ENCODE results near the gene RPP21. TPM values are rescaled to one million over a fixed set of nuclear protein-coding genes. Genes with fewer than 3 reads are reported as not detected.

The RPP21 gene
- total RNA-seq, 1 experiment from 2014 or later = 64.0 TPM

DNA sequence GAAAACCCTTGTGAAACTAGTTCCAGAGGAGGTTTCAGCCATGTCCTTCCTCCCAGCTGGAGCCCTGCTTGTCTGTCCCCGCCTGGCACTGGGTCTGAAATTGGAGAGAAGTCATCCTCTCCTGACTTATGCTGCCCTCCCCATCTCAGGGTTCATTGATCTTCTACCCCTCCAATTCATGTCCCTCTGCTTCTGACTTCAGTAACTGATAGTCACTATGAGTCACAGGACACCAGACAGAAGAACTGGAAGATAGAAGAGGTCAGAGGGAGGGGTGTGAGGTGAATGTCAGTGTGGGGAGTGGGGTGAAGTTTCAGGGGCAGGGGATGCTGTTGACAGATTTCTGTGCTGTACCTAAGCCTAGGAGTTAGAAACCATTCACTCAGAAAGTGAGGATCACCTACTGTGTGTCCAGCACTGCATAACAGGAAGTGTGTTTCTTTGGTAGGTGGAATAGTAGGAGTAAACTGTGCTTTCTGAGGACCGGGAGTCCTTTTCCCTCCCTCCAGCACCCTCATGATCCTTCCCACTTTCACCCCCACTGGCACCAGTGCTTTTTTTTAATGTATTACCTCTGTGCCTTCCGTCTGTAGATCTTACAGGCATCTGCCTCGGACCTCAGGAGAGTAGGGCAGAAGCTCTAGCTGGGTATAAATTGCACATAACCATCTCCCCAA lies 627 bp upstream of the RPP21 start:
- Histone ChIP-seq H3K79me2 (ENCODE audit: insufficient read depth, low read length) (no peaks in the 10 kb centered on the region), H2BK120ac (ENCODE audit: low read depth, low read length, poor library complexity, severe bottlenecking) (no peak overlapping the region), H3K14ac (ENCODE audit: insufficient read depth, low read length) (no peak overlapping the region), H3K79me1 (ENCODE audit: insufficient read depth, low read depth, low read length, poor library complexity, severe bottlenecking) (no peaks in the 10 kb centered on the region), H3K4me2 (ENCODE audit: insufficient read depth, insufficient read length, low read length) (peak overlapping the region; percentile 61), H3K27ac (ENCODE audit: insufficient read length, low read depth, low read length) (no peak overlapping the region), H4K8ac (replicated peaks; ENCODE audit: insufficient read length, low read depth, low read length) (no peak overlapping the region), H3K23ac (ENCODE audit: insufficient read length, low read depth, low read length) (no peak overlapping the region), H2BK5ac (ENCODE audit: insufficient read length, low read length) (no peak overlapping the region), H4K5ac (ENCODE audit: insufficient read length, low read depth, low read length) (no peak overlapping the region), H2BK12ac (ENCODE audit: insufficient read length, low read depth, low read length) (no peak overlapping the region), H3K56ac (ENCODE audit: insufficient read length, low read depth, low read length) (no peak overlapping the region), H3T11ph (ENCODE audit: low read length) (no peak overlapping the region), H4K20me1 (ENCODE audit: control insufficient read depth, insufficient read depth, insufficient read length) (no peaks in the 10 kb centered on the region), H3K18ac (ENCODE audit: insufficient read length, low read depth, low read length) (no peak overlapping the region), H3K9me3 (ENCODE audit: control insufficient read depth, low read depth, low read length) (no peaks in the 10 kb centered on the region), H2BK15ac (ENCODE audit: low read depth, low read length) (no peak overlapping the region), H4K91ac (ENCODE audit: insufficient read length, low read depth, low read length) (no peak overlapping the region), H3K27me3 (ENCODE audit: insufficient read depth, low read length) (no peaks in the 10 kb centered on the region), H3K4me1 (ENCODE audit: insufficient read depth, low read length) (no peaks in the 10 kb centered on the region), H2BK20ac (ENCODE audit: low read depth, low read length, poor library complexity, severe bottlenecking) (no peak overlapping the region), H3K9ac (ENCODE audit: extremely low read depth, insufficient read length, low read length) (no peak overlapping the region), H3K23me2 (ENCODE audit: insufficient read length, low read depth, low read length, poor library complexity, severe bottlenecking) (no peaks in the 10 kb centered on the region), H2AFZ (ENCODE audit: low read length) (no peak overlapping the region), H2AK5ac (ENCODE audit: insufficient read length, low read length) (no peak overlapping the region), H3K4ac (ENCODE audit: low read depth, low read length) (no peak overlapping the region)
- no peak for DNase-seq
- Mint-ChIP-seq H3K27me3 (ENCODE audit: low read depth) (no peaks in the 10 kb centered on the region), H3K9me3 (no peaks in the 10 kb centered on the region), H3K36me3 (ENCODE audit: insufficient read depth in 1 of 3, low read depth in 3 of 3) (peaks cover 6 to 44% (median 36%) of the 10 kb centered on the region in 3 experiments), H3K4me1 (peaks cover 10% of the 10 kb centered on the region in 2 experiments), H3K27ac (peak overlapping the region in 1 of 3 experiments; percentile 21; a peak in 1 of 7 replicates), H3K4me3 (peak overlapping the region; percentile 90 to 92)
- TF ChIP-seq, protein P1, sequence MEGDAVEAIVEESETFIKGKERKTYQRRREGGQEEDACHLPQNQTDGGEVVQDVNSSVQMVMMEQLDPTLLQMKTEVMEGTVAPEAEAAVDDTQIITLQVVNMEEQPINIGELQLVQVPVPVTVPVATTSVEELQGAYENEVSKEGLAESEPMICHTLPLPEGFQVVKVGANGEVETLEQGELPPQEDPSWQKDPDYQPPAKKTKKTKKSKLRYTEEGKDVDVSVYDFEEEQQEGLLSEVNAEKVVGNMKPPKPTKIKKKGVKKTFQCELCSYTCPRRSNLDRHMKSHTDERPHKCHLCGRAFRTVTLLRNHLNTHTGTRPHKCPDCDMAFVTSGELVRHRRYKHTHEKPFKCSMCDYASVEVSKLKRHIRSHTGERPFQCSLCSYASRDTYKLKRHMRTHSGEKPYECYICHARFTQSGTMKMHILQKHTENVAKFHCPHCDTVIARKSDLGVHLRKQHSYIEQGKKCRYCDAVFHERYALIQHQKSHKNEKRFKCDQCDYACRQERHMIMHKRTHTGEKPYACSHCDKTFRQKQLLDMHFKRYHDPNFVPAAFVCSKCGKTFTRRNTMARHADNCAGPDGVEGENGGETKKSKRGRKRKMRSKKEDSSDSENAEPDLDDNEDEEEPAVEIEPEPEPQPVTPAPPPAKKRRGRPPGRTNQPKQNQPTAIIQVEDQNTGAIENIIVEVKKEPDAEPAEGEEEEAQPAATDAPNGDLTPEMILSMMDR (conservative IDR thresholded peaks at IDR 0.05) = no peak
- WGBS (ENCODE audit: extremely low coverage, insufficient read length, low lambda C conversion rate) = no CpG with 5 or more reads among the region's 4 CpGs
